ENCODE measurements around the gene PTPRG. TPM values are rescaled to one million over a fixed set of nuclear protein-coding genes. Genes with fewer than 3 reads are reported as not detected.
"Not testable (repeated sequence)": the region's sequence is repeated elsewhere in the genome, so short reads cannot be mapped to it uniquely, and the experiment has no call there.

Gene PTPRG
- polyA plus RNA-seq, 3 donors = not detected

GRCh38 chr3:61547625-61548024 is 13.7 kb upstream of the PTPRG start:
- Histone ChIP-seq H4K20me1 (ENCODE audit: insufficient read depth, low read length) (no peaks in the 10 kb centered on the region), H3K4me2 (replicated peaks; ENCODE audit: extremely low read depth, low read length, poor library complexity, severe bottlenecking) (no peak overlapping the region), H2AFZ (ENCODE audit: insufficient read depth, low read depth, low read length, poor library complexity, severe bottlenecking) (no peak overlapping the region), H3K9ac (ENCODE audit: insufficient read depth, low read length, poor library complexity, severe bottlenecking) (no peak overlapping the region), H3K36me3 (replicated peaks in 1 of 2; ENCODE audit: control insufficient read depth in 1 of 2, insufficient read depth in 2 of 2, low read length in 2 of 2) (no peaks in the 10 kb centered on the region), H3K4me3 (replicated peaks in 1 of 3; ENCODE audit: low read depth in 2 of 3, low read length in 3 of 3) (no peak overlapping the region), H3K4me1 (ENCODE audit: control insufficient read depth in 1 of 2, insufficient read depth in 2 of 2, low read length in 2 of 2) (no peaks in the 10 kb centered on the region), H3K27ac (ENCODE audit: low read depth in 1 of 2, low read length in 2 of 2) (no peak overlapping the region), H3K27me3 (ENCODE audit: control insufficient read depth in 2 of 2, insufficient read depth in 2 of 2, low read length in 2 of 2) (no peaks in the 10 kb centered on the region), H3K9me3 (replicated peaks in 1 of 2; ENCODE audit: control insufficient read depth in 1 of 2, insufficient read depth in 1 of 2, low read length in 2 of 2) (no peaks in the 10 kb centered on the region), H3K79me2 (ENCODE audit: insufficient read depth, low read length) (no peaks in the 10 kb centered on the region)
- no peak overlapping the region for H3K4me3 Mint-ChIP-seq
- H3K36me3 Mint-ChIP-seq = no peaks in the 10 kb centered on the region
- peaks cover 0 to 26% (median 8%) of the 10 kb centered on the region in 7 donors for H3K9me3 Mint-ChIP-seq
- no peaks in the 10 kb centered on the region for H3K4me1 Mint-ChIP-seq
- intact Hi-C loops (cut with micrococcal nuclease) = no loop called here
- no CpG with 5 or more reads among the region's 4 CpGs for WGBS (ENCODE audit: insufficient coverage)
- no peak for TF ChIP-seq CTCF (IDR thresholded peaks at IDR 0.05)
- no peak for DNase-seq
- no peak overlapping the region for H3K27ac Mint-ChIP-seq
- peaks cover 6 to 9% (median 7%) of the 10 kb centered on the region in 3 donors for H3K27me3 Mint-ChIP-seq (ENCODE audit: low read depth in 3 of 3)

- H3K27ac Mint-ChIP-seq; intact Hi-C loops (cut with micrococcal nuclease); H3K36me3 Mint-ChIP-seq; H3K36me3 ChIP-seq (replicated peaks in 1 of 2; ENCODE audit: control insufficient read depth in 1 of 2, insufficient read depth in 2 of 2, low read length in 2 of 2); H3K4me1 ChIP-seq (ENCODE audit: control insufficient read depth in 1 of 2, insufficient read depth in 2 of 2, low read length in 2 of 2); H2AFZ ChIP-seq (ENCODE audit: insufficient read depth, low read depth, low read length, poor library complexity, severe bottlenecking); H3K4me1 Mint-ChIP-seq; H3K4me3 ChIP-seq (replicated peaks in 1 of 3; ENCODE audit: low read depth in 2 of 3, low read length in 3 of 3); H3K9me3 ChIP-seq (replicated peaks in 1 of 2; ENCODE audit: control insufficient read depth in 1 of 2, insufficient read depth in 1 of 2, low read length in 2 of 2); H4K20me1 ChIP-seq (ENCODE audit: insufficient read depth, low read length); H3K9ac ChIP-seq (ENCODE audit: insufficient read depth, low read length, poor library complexity, severe bottlenecking); DNase-seq; H3K79me2 ChIP-seq (ENCODE audit: insufficient read depth, low read length); H3K4me3 Mint-ChIP-seq; H3K27me3 ChIP-seq (ENCODE audit: control insufficient read depth in 2 of 2, insufficient read depth in 2 of 2, low read length in 2 of 2); H3K27ac ChIP-seq (ENCODE audit: low read depth in 1 of 2, low read length in 2 of 2); H3K4me2 ChIP-seq (replicated peaks; ENCODE audit: extremely low read depth, low read length, poor library complexity, severe bottlenecking); H3K27me3 Mint-ChIP-seq (ENCODE audit: low read depth in 3 of 3): not testable (repeated sequence)
- WGBS (ENCODE audit: insufficient coverage) = 97% methylated on average over 4 of the region's 8 CpGs
- H3K9me3 Mint-ChIP-seq = peaks cover 0 to 19% (median 9%) of the 10 kb centered on the region in 7 donors
Measured at GRCh38 chr3:61552704-61553103, 8.7 kb upstream of the PTPRG start.
